PC-3 (cell line): ENCODE data around the gene ATP8B3. TPM values are rescaled to one million over a fixed set of nuclear protein-coding genes. Genes with fewer than 3 reads are reported as not detected.

Experiments used
- ATAC-seq: fragments of 200-7000 bp; cut with Tn5 transposase; 2 replicates; pipeline ENCODE4 v1.9.1; 2020; ENCODE audit warnings: mild to moderate bottlenecking, moderate library complexity
- BruUV-seq: library from RNA; stranded (reverse); fragments of 400-500 nt; replicated peaks from 2 replicates; lab custom pipeline; 2021; lab: Mats Ljungman, UMichigan
- CTCF ChIA-PET: fragments of 300-600 bp; sonication (Branson Sonifier 250); formaldehyde crosslinking; loops from one replicate; lab custom pipeline; 2022; ENCODE audit warnings: antibody characterized with exemption; lab: Charles Lee
- POLR2A ChIA-PET: fragments of 300-600 bp; sonication (Branson Sonifier 250); formaldehyde crosslinking; loops from one replicate; lab custom pipeline; 2022; ENCODE audit warnings: antibody characterized with exemption; ENCODE audit not compliant: unreplicated experiment; lab: Charles Lee
- DNase-seq: peaks from one replicate; pipeline ENCODE4 v3.0.0-alpha.2; 2015
- H2AFZ ChIP-seq: fragments of 300-600 bp; sonication (generic); 2 replicates; pipeline ENCODE4 v1.6.0; 2016; ENCODE audit warnings: antibody characterized with exemption, low read length
- H3F3A ChIP-seq: fragments of 300-600 bp; sonication (generic); one replicate; pipeline ENCODE4 v1.6.0; 2017; ENCODE audit warnings: antibody characterized with exemption, low read length, control low read depth, mild to moderate bottlenecking; ENCODE audit not compliant: unreplicated experiment
- H3K27ac ChIP-seq: fragments of 300-600 bp; sonication (generic); 2 replicates; pipeline ENCODE4 v1.5.1; 2016; ENCODE audit warnings: mild to moderate bottlenecking, low read length
- H3K27me3 ChIP-seq: fragments of 300-600 bp; sonication (generic); 2 replicates; pipeline ENCODE4 v1.6.1; 2016; ENCODE audit warnings: low read length, mixed read lengths
- H3K36me3 ChIP-seq: fragments of 300-600 bp; sonication (generic); 2 replicates; pipeline ENCODE4 v1.6.1; 2016; ENCODE audit warnings: low read depth, mixed run types, low read length, mixed read lengths
- H3K4me1 ChIP-seq: fragments of 300-600 bp; sonication (generic); 2 replicates; pipeline ENCODE4 v1.5.1; 2016; ENCODE audit warnings: low read length; ENCODE audit not compliant: insufficient read depth
- H3K4me2 ChIP-seq: fragments of 300-600 bp; sonication (generic); 2 replicates; pipeline ENCODE4 v1.6.0; 2016; ENCODE audit warnings: low read length
- H3K4me3 ChIP-seq: fragments of 300-600 bp; sonication (generic); 2 replicates; pipeline ENCODE4 v1.5.1; 2016; ENCODE audit warnings: mild to moderate bottlenecking, low read length, mixed read lengths
- H3K79me2 ChIP-seq: fragments of 300-600 bp; sonication (generic); 2 replicates; pipeline ENCODE4 v1.6.1; 2017; ENCODE audit warnings: low read length, mixed read lengths
- H3K9ac ChIP-seq: fragments of 300-600 bp; sonication (generic); 2 replicates; pipeline ENCODE4 v1.6.0; 2016; ENCODE audit warnings: mild to moderate bottlenecking, low read length
- H3K9me2 ChIP-seq: fragments of 300-600 bp; sonication (generic); replicated peaks from 2 replicates; pipeline ENCODE4 v1.6.1; 2016; ENCODE audit warnings: mixed run types, low read length, mixed read lengths
- H3K9me3 ChIP-seq: fragments of 300-600 bp; sonication (generic); 2 replicates; pipeline ENCODE4 v1.6.1; 2016; ENCODE audit warnings: low read length, mixed read lengths
- H4K20me1 ChIP-seq: fragments of 300-600 bp; sonication (generic); 2 replicates; pipeline ENCODE4 v1.6.1; 2016; ENCODE audit warnings: low read length, mixed read lengths
- EZH2 ChIP-seq: fragments of 300-600 bp; sonication (generic); IDR thresholded peaks from one replicate; pipeline ENCODE4 v1.6.1; 2017; ENCODE audit warnings: antibody characterized with exemption, mild to moderate bottlenecking, low read length; ENCODE audit not compliant: unreplicated experiment
- EZH2phosphoT487 ChIP-seq: fragments of 300-600 bp; sonication (generic); IDR thresholded peaks from 2 replicates; pipeline ENCODE4 v1.6.1; 2018; ENCODE audit warnings: mild to moderate bottlenecking, antibody characterized with exemption, low read length, borderline replicate concordance
- intact Hi-C: fragments of 100-400 bp; cut with micrococcal nuclease; formaldehyde crosslinking; loops from 2 replicates; pipeline ENCODE4 v1.9.0; 2023
- total RNA-seq: library from RNA; depleted of rRNA; stranded (reverse); fragments of >200 nt; gene quantifications from 2 replicates; pipeline ENCODE4 v1.2.3, GENCODE V29; 2014
- TF ChIP-seq, protein P1 (sequence below): fragments of 300-600 bp; sonication (generic); conservative IDR thresholded peaks from 2 replicates; pipeline ENCODE4 v1.5.1; 2017; ENCODE audit warnings: antibody characterized with exemption, low read depth, mild to moderate bottlenecking, low read length

Gene ATP8B3
- total RNA-seq, 1 experiment from 2014 or later, result 4.2 TPM

DNA sequence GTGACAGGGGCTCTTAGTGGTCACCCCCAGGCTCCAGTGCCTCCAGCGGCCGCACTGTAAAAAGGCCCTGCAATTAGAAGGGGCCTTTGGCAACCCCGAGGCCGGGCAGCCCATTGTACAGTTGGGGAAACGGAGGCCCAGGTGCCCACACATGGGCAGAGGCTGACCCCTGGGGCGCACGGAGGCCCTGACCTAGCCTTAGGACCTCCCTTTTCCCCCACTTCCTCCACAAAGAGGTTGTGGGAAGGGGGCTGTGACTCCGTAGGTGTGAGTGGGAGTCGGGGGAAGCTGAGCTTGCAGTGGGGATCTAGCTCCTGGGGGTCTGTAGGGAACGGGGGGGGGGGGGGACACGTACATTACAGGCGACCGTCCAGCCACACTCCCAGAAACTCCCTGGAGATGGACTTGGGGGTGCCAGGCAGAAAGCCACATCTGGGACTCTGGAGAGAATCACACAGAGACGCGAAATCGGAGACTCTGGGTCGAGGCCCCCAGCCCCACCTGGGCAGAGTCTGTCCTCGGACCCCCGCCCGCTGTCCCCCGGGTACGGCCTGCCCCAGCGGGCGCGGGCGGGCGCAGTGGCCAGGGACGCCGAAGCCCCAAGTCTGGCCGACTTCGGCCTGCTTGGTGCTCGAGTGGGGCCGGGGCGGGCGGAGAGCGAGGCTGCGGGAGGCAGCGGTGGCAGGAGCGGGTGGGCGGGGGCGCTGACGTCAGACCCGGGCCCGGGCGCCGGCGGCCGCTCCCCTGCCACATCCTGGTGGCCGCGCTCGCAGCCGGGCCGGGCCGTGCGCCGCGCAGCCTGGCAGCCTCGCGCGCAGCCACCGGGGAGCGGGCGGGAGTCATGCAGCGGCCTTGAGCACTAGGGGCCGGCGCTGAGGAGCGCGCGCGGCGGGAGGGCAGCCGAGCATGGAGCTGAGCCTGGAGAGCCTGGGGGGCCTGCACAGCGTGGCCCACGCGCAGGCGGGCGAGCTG is 59.0 kb downstream of the ATP8B3 start, which contains the start of gene ONECUT3:
ONECUT3 (plus strand) TSS at position 750 of the 972 bp plus-strand sequence; CDS start at position 907, 157 bp downstream.
- intact Hi-C loops, result no loop called here
- ChIA-PET POLR2A (no interaction called here), CTCF (no interaction called here)
- peak within 1 kb of the TSS; percentile 42 for H3K4me3 ChIP-seq
- ATAC-seq (peak; percentile 54), DNase-seq (peak; percentile 53)
- BruUV-seq, result TSS peak; percentile 67
- no peak within 1 kb of the TSS for H3K9ac ChIP-seq
- H3K27me3 ChIP-seq, result peaks cover 25% of the 10 kb centered on the region
- no peaks in the 10 kb centered on the region for H3F3A ChIP-seq
- peaks cover 4% of the 10 kb centered on the region; the same call in 1 of the 2 replicates for H4K20me1 ChIP-seq
- H3K36me3 ChIP-seq, result no peaks in the 10 kb centered on the region
- no peak within 1 kb of the TSS for H3K27ac ChIP-seq
- no peak within 1 kb of the TSS for H2AFZ ChIP-seq
- no peaks in the 10 kb centered on the region for H3K9me3 ChIP-seq
- H3K4me2 ChIP-seq, result peak within 1 kb of the TSS; percentile 59; the same call in 1 of the 2 replicates
- no peaks in the 10 kb centered on the region for H3K9me2 ChIP-seq
- peaks cover 21% of the 10 kb centered on the region for H3K4me1 ChIP-seq
- TF ChIP-seq EZH2, result no peak
- TF ChIP-seq, protein P1, sequence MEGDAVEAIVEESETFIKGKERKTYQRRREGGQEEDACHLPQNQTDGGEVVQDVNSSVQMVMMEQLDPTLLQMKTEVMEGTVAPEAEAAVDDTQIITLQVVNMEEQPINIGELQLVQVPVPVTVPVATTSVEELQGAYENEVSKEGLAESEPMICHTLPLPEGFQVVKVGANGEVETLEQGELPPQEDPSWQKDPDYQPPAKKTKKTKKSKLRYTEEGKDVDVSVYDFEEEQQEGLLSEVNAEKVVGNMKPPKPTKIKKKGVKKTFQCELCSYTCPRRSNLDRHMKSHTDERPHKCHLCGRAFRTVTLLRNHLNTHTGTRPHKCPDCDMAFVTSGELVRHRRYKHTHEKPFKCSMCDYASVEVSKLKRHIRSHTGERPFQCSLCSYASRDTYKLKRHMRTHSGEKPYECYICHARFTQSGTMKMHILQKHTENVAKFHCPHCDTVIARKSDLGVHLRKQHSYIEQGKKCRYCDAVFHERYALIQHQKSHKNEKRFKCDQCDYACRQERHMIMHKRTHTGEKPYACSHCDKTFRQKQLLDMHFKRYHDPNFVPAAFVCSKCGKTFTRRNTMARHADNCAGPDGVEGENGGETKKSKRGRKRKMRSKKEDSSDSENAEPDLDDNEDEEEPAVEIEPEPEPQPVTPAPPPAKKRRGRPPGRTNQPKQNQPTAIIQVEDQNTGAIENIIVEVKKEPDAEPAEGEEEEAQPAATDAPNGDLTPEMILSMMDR, result no peak
- no peak for TF ChIP-seq EZH2phosphoT487
- peaks cover 31% of the 10 kb centered on the region for H3K79me2 ChIP-seq

DNA sequence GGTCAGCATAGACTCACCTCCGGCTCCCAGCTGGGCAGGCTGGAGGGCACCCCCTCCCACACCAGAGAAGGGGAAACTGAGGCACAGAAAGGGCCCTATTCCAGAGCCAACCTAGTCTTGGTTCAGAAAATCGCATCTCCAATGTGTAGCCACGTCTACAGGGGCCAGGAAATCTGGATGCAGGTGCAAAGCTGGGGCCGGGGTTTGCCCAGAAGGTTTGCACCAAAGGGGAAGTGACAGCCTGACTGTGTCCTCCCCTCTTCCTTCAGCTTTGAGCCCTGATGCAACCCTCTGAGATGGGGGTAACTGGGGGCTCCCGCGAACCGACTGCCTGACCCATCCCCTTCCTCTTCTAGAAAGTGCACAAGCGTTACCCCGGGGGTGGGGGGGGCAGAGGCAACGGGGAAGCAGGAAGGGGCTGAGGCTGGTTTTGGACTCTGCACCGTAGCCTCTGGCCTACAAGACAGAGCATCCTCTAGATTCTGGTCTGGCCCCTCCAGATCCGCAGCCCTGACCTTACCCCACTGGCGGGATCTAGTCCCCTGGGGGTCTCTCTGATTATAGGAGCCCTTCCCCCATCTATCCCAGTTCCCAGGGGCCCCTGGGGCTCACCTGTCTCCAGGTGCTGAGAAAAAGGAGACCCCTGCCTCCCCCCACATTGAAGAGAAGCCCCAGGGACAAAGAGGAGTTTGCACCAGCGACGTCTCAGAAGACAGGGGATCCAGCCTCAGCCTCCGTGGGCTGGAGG is 59.9 kb downstream of the ATP8B3 start:
- Histone ChIP-seq H3K4me3 (no peak overlapping the region), H3K4me2 (no peak overlapping the region), H3K36me3 (no peaks in the 10 kb centered on the region), H3K9me3 (no peaks in the 10 kb centered on the region), H3K9me2 (no peaks in the 10 kb centered on the region), H3K9ac (no peak overlapping the region), H2AFZ (no peak overlapping the region), H3K27ac (no peak overlapping the region), H4K20me1 (peaks cover 4% of the 10 kb centered on the region; the same call in 1 of the 2 replicates), H3K4me1 (peaks cover 23% of the 10 kb centered on the region), H3K27me3 (peaks cover 16% of the 10 kb centered on the region), H3F3A (no peaks in the 10 kb centered on the region), H3K79me2 (peaks cover 22% of the 10 kb centered on the region)
- intact Hi-C loops, result no loop called here
- DNase-seq, result no peak
- no peak for TF ChIP-seq EZH2
- TF ChIP-seq, protein P1, result no peak
- no peak for TF ChIP-seq EZH2phosphoT487
- POLR2A ChIA-PET, result no interaction called here
- ATAC-seq, result no peak
- CTCF ChIA-PET, result no interaction called here
- BruUV-seq, result no TSS peak
